NCI-H82 treated with DMSO at 0.1 percent for 48 hours (cell line): ENCODE results near the gene TAF11L2.
"Not testable (repeated sequence)": the region's sequence is repeated elsewhere in the genome, so short reads cannot be mapped to it uniquely, and the experiment has no call there.

ENCODE experiments used
- DNase-seq: peaks from one replicate; lab custom pipeline; 2025; ENCODE audit not compliant: unreplicated experiment; lab: John Stamatoyannopoulos, UW

The TAF11L2 gene

GRCh38 chr5:17497931-17498330, at the start of gene TAF11L2:
Gene TAF11L2, plus strand, starts transcription at chr5:17498231.
- not testable (repeated sequence) for DNase-seq

GRCh38 chr5:17448877-17449276, 49.2 kb upstream of the TAF11L2 start:
- DNase-seq: no peak

GRCh38 chr5:17452936-17453335, 45.1 kb upstream of the TAF11L2 start:
- DNase-seq: no peak

GRCh38 chr5:17455942-17456341, 42.1 kb upstream of the TAF11L2 start:
- no peak for DNase-seq

GRCh38 chr5:17461793-17462192, 36.2 kb upstream of the TAF11L2 start:
- DNase-seq: no peak

GRCh38 chr5:17463653-17464052, 34.4 kb upstream of the TAF11L2 start:
- no peak for DNase-seq

- DNase-seq: no peak
Measured at GRCh38 chr5:17470064-17470463, 28.0 kb upstream of the TAF11L2 start.

GRCh38 chr5:17475064-17475463, 23.0 kb upstream of the TAF11L2 start:
- DNase-seq: not testable (repeated sequence)

- DNase-seq: no peak
Measured at GRCh38 chr5:17477043-17477442, 21.0 kb upstream of the TAF11L2 start.

- no peak for DNase-seq
Measured at GRCh38 chr5:17477573-17478265, 20.3 kb upstream of the TAF11L2 start.

- DNase-seq: no peak
Measured at GRCh38 chr5:17481378-17481777, 16.7 kb upstream of the TAF11L2 start.

GRCh38 chr5:17482790-17483189, 15.2 kb upstream of the TAF11L2 start:
- no peak for DNase-seq

- DNase-seq: not testable (repeated sequence)
Measured at GRCh38 chr5:17486464-17487173, 11.4 kb upstream of the TAF11L2 start.

- DNase-seq: no peak
Measured at GRCh38 chr5:17487174-17487512, 10.9 kb upstream of the TAF11L2 start.

- DNase-seq: not testable (repeated sequence)
Measured at GRCh38 chr5:17491257-17491656, 6.8 kb upstream of the TAF11L2 start.

- no peak for DNase-seq
Measured at GRCh38 chr5:17492770-17493169, 5.3 kb upstream of the TAF11L2 start.

- DNase-seq: no peak
Measured at GRCh38 chr5:17497446-17497845, 585 bp upstream of the TAF11L2 start.

- no peak for DNase-seq
Measured at GRCh38 chr5:17511775-17512325, 13.8 kb downstream of the TAF11L2 start.

GRCh38 chr5:17517526-17517925, 19.5 kb downstream of the TAF11L2 start:
- DNase-seq: not testable (repeated sequence)

GRCh38 chr5:17518067-17518466, 20.0 kb downstream of the TAF11L2 start, which contains the start of gene TAF11L3:
Gene TAF11L3, plus strand, starts transcription at chr5:17518367.
- DNase-seq: not testable (repeated sequence)

GRCh38 chr5:17519508-17519907, 21.5 kb downstream of the TAF11L2 start:
- not testable (repeated sequence) for DNase-seq

- DNase-seq: not testable (repeated sequence)
Measured at GRCh38 chr5:17521501-17521900, 23.5 kb downstream of the TAF11L2 start, which contains the start of gene TAF11L4. Gene TAF11L4, plus strand, starts transcription at chr5:17521801.
